Metanephros (tissue), 2 donors: ENCODE results near the gene RYR2. TPM values are rescaled to one million over a fixed set of nuclear protein-coding genes. Genes with fewer than 3 reads are reported as not detected.

Experiments
- small RNA-seq: library from RNA; depleted of rRNA; stranded (forward); fragments of <200 nt; gene quantifications from one replicate; pipeline ENCODE3, GENCODE V24; 2014; ENCODE audit warnings: low replicate concordance
- total RNA-seq: library from RNA; depleted of rRNA; stranded (reverse); fragments of >200 nt; gene quantifications from one replicate; pipeline ENCODE4 v1.2.3, GENCODE V29; 2014

RYR2 gene
- 1.9 TPM for total RNA-seq

GRCh38 chr1:237041795-237042525, at the start of gene RYR2:
Gene RYR2 (plus strand): TSS chr1:237042184. CDS start chr1:237042522, 338 bp downstream.

GRCh38 chr1:237004116-237004515, 37.9 kb upstream of the RYR2 start, which contains the start of gene MT1HL1:
Gene MT1HL1 (minus strand): TSS chr1:237004441. CDS start chr1:237004372, 69 bp downstream.

Small RNA genes within 50 kb of the gene (small RNA-seq; reads per million reads assigned to genes)
- gene MIR4428: not detected
- gene RF00402: not detected

Other genes with a start within 250 kb of the RYR2 start
- gene MTR, start 246.9 kb upstream of the RYR2 start, total RNA-seq: 39.1 TPM
- gene MT1HL1, start 37.7 kb upstream of the RYR2 start, total RNA-seq: not detected